DMS153 (cell line): ENCODE data around the gene AFM.
"Not testable (repeated sequence)": the region's sequence is repeated elsewhere in the genome, so short reads cannot be mapped to it uniquely, and the experiment has no call there.

Experiments used
- DNase-seq: peaks from one replicate; lab custom pipeline; 2025; lab: John Stamatoyannopoulos, UW

Gene AFM

GRCh38 chr4:73505567-73505966 is 24.0 kb downstream of the AFM start:
- DNase-seq: no peak

- DNase-seq: no peak
These were observed 26.0 kb downstream of the AFM start for GRCh38 chr4:73507541-73507940.

- no peak for DNase-seq
These were observed 27.1 kb downstream of the AFM start for GRCh38 chr4:73508651-73509050.

- no peak for DNase-seq
These were observed 36.8 kb downstream of the AFM start for GRCh38 chr4:73518340-73518739.

- DNase-seq: peak; percentile 73
These were observed 39.3 kb downstream of the AFM start for GRCh38 chr4:73520821-73521220.

GRCh38 chr4:73523126-73523525 is 41.6 kb downstream of the AFM start:
- DNase-seq: no peak

GRCh38 chr4:73525611-73526010 is 44.1 kb downstream of the AFM start:
- no peak for DNase-seq

- DNase-seq: no peak
These were observed 45.7 kb downstream of the AFM start for GRCh38 chr4:73527196-73527595.

- no peak for DNase-seq
These were observed 46.6 kb downstream of the AFM start for GRCh38 chr4:73528171-73528570.

GRCh38 chr4:73533515-73534422 is 52.2 kb downstream of the AFM start:
- no peak for DNase-seq

- no peak for DNase-seq
These were observed 56.6 kb downstream of the AFM start for GRCh38 chr4:73538162-73538561.

GRCh38 chr4:73539386-73539785 is 57.8 kb downstream of the AFM start:
- DNase-seq: no peak

- DNase-seq: no peak
These were observed 59.3 kb downstream of the AFM start for GRCh38 chr4:73540826-73541225.

GRCh38 chr4:73541251-73541650 is 59.7 kb downstream of the AFM start:
- no peak for DNase-seq

GRCh38 chr4:73544620-73545019 is 63.1 kb downstream of the AFM start:
- DNase-seq: no peak

- DNase-seq: not testable (repeated sequence)
These were observed 69.3 kb downstream of the AFM start for GRCh38 chr4:73550865-73551264.
